ENCODE measurements around the gene CLCNKB.

Gene CLCNKB

GRCh38 chr1:16076031-16076864 is 32.7 kb downstream of the CLCNKB start:
- no peak for DNase-seq (ENCODE audit: low spot score)

GRCh38 chr1:16076865-16077238 is 33.3 kb downstream of the CLCNKB start:
- DNase-seq (ENCODE audit: low spot score) = no peak

DNA sequence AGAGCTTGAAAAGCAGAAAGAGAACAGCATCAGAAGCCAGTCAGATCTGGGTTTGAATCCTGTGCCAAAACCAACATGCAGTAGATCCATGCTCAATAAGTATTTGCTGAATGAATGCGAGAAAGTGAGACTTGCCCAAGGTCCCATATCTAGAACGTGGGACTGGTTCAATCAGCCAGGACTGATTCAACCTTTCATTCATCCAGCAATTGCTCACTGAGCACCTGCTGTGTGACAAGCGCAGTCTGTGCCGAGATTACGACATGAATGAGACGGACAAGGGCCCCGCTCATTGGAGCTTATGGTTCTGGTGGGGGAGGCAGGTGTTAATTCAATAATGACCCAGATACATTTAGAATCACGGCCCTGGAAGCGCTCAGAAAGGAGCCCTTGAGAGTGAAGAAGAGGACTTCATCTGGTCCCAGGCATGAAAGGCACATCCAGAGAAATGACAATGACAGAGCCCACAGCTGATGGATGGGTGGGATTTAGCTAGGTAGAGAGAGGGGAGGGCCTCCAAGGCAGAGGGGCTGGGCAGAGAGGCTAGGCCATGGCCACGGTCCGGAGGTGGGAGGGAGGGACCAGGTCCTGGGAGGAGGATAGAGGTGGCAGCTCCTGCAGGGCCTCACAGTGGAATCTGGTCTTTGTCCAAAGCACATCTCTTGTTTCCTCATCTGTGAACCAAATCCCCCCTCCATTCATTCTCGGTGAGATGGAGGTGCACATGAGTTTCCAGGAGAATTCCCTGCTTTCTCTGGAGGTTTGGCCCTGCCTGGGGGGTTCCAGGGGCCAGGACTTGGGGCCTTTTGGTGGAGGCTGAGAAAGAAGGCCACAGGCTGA is 34.0 kb downstream of the CLCNKB start:
- DNase-seq (ENCODE audit: low spot score) = no peak

DNA sequence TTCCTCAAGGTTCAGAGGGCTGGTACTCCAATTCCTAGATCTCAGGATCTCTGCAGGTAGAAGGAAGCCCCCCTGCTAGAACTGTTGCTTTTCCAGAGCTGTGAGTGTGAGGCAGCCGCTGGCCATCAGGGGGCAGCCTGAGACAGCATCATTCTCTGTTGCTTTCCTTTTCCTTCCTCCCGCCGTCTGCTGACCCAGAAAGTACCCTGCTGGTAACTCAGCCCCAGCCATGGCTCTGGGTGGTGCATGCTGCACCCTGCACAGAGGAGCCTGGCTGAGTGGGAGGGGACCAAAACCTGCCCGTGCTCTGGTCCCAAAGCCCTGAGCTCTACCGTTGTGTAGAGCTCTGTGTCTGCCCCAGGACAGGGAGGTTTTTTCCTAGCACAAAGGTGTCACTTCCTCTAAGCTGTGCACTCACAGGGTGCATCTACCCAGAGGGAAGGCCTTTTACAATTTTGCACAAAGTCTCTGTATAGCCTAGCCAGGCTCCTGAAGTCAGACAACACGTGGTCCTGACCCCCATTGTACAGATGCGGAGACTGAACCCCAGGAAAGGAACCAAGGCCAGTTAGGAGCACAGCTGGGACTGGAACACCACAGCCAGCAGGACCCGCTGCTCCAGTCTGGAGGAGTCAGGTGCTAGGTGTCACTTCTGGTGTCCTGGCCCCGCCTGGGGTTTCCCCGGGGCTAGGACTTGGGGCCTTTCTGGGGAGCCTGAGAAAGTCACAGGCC is 35.5 kb downstream of the CLCNKB start:
- peak; percentile 86 for DNase-seq (ENCODE audit: low spot score)

DNA sequence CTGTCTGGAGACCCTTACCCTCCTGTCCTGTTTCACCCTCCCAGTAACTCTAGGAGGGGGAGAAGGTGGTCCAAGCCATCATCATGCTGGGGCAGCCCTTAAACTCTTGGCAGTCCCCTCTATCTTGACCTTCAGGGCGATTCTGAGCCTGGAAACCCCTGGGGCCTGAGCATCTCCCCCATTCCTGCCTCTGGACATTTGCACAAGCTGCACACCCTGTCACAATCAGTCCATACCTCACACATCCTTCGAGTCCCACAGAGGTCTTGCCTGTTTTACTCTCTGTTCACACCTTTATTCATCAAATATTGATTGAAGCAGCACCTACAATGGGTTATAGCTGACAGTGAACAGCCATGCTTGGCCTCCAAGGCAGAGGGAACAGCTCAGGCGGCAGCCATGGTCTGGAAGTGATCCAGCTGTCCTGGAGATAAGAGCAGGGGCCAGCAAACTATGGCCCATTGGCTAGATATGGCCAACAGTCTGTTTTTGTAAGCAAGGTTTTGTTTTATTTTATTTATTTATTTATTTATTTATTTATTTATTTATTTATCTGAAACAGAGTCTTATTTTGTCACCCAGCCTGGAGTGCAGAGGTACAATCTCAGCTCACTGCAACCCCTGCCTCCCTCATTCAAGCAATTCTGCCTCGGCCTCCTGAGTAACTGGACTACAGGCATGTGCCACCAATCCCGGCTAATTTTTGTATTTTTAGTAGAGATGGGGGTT is 37.0 kb downstream of the CLCNKB start:
- DNase-seq (ENCODE audit: low spot score) = no peak

- no peak for DNase-seq (ENCODE audit: low spot score)
These were observed 38.1 kb downstream of the CLCNKB start for GRCh38 chr1:16081636-16082035.

DNA sequence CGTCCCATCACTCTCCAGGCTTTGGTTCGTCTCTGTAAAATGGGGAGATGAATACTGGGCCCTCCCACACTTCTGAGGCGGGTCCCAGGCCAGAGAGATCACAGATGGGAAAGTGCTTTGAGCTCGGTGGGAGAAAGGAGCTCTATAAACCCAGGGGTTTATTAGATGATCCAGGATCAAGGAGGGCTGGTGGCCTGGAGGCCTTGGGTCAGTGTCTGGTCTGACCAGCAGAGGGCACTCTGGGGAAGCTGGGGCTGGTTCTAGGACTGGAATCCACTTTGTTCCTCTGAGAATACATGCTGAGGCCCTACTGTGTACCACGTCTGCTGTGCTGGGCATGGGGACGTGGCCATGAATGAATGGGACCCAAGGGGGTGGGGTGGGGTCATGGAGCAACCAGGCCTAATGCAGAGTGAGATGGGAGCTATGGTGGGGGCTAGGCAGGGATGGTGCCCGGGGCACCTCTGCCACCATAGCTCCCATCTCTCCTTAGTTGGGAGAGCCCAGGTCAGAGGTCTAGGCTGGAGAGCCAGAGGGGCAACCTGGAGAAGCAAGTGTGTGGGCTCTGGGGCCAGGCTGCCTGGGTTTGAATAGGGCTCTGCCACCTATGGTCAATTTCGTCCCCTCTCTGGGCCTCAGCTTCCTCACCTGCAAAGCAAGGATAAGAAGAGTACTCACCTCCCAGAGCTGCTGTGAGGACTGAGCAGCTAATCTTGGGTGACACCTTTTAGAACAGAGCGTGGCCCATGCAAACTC is 38.9 kb downstream of the CLCNKB start:
- no peak for DNase-seq (ENCODE audit: low spot score)

GRCh38 chr1:16083486-16083885 is 39.9 kb downstream of the CLCNKB start:
- no peak for DNase-seq (ENCODE audit: low spot score)

- no peak for DNase-seq (ENCODE audit: low spot score)
These were observed 41.9 kb downstream of the CLCNKB start for GRCh38 chr1:16085522-16085921.

- DNase-seq (ENCODE audit: low spot score) = no peak
These were observed 44.2 kb downstream of the CLCNKB start for GRCh38 chr1:16087733-16088132.

GRCh38 chr1:16088351-16088911 is 44.8 kb downstream of the CLCNKB start:
- no peak for DNase-seq (ENCODE audit: low spot score)

DNA sequence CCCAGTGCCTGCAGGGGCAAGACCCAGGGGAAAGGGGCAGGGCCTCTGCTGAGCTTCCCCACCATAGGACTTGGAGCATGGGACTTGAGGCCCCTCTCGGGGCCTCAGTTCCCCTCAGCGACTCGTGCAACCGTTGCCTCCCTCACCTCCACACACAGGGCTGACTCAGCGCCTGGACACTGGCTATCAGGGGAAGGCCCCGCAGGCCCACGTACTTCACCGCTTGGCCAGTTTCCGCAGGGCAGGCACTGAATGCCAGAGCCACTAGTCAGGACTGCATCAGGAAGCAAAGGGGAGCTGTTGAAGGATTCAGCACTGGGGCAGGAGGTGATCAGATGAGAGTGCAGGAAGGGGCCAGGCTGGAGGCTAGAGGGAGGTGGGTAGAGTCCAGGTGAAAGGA is 45.4 kb downstream of the CLCNKB start:
- no peak for DNase-seq (ENCODE audit: low spot score)

GRCh38 chr1:16090076-16090826 is 46.7 kb downstream of the CLCNKB start:
- DNase-seq (ENCODE audit: low spot score) = no peak

DNA sequence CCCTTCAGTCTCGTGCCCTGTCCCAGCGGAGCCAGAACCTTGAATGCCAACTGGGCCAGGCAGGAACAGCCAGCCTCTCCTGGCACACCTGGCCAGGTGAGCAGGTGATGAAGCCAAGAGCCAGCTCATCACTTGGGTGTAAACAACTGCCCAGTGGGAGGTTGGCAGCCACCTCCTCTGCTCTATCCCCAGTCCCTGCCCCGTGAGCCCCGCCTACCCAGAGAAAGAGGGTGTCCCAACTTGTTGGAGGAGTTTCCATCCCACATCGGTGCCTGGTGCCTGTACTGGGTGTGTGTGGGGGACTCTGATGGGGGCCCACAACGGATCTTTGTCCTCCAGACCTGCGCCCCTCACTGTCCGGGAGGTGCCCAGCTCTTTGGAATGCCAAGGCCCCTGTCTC is 47.7 kb downstream of the CLCNKB start:
- no peak for DNase-seq (ENCODE audit: low spot score)

GRCh38 chr1:16092097-16092922 is 48.7 kb downstream of the CLCNKB start:
- no peak for DNase-seq (ENCODE audit: low spot score)

DNA sequence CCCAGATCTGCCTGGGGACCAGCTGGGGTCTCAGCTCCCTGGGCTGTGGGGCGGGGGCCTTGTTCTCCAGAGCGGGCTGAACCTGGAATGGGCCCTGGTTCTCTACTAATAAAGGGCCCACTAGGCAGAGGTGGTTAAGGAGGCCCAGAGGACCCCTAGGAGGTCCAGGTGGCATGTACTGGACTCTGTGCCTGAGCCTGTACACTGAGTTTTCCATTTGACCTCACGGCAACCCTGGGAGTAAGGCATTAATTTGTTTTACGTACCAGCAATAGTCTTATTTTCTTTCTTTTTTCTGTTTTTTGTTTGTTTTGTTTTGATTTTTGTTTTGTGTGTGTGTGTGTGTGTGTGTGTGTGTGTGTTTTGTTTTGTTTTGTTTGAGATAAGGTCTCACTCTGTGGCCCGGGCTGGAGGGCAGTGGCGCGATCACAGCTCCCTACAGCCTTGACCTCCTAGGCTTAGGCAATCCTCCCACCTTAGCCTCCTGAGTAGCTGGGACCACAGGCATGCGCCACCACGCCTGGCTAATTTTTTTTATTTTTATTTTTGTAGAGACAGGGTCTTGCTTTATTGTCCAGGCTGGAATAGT is 49.4 kb downstream of the CLCNKB start:
- no peak for DNase-seq (ENCODE audit: low spot score)

DNA sequence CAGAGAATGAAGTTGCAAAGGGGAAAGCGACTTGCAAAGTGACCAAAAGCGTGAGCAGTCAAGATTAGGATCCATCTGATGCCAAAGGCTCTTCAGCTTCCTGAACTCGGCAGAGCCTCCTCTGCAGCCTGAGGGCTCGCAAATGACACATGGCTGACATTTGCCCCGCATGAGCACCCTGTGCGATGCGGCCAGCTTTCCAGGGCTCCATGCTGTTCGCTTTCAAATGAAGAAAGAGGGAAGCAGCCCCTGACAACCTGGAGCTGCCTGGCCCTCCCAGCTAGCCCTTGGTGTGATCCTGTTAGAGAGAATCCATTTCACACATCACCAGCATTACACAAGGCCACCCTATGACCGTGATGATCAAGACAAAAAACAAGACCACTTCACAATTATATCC is 50.0 kb downstream of the CLCNKB start:
- DNase-seq (ENCODE audit: low spot score) = no peak

DNA sequence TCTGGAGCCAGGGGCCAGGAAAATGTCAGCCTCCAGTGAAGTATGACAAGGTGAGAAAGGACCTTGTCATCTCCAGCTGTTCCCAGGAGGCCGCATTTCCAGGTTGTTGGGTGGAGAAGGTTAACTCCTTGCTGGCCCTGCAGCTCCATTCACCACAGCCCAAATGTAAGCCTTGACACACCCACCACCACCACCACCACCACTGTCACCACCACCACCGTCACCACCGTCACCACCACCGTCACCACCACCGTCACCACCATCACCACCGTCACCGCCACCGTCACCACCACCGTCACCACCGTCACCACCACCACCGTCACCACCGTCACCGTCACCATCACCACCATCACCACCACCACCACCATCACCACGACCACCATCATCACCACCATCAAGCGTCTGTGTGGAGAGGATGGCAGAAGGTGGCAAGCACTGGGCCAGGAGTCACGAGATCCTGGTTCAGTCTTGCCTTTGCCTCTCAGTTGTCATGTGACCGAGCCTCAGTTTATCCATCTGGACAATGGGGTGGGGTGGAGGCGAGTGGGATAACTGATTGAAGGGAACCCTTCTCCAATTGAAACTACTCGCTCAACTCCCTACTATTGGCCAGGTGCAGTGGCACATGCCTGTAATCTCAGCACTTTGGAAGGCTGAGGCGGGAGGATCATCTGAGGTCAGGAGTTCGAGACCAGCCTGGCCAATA is 51.0 kb downstream of the CLCNKB start:
- no peak for DNase-seq (ENCODE audit: low spot score)

Data from Ammon's horn (tissue), 1 donor.